GM23248 (cell line): ENCODE data around the gene EGLN1.

Experiments
- EZH2 ChIP-seq: fragments of 200-600 bp; sonication (generic); IDR thresholded peaks from 2 replicates; pipeline ENCODE4 v1.6.1; 2018; ENCODE audit warnings: antibody characterized with exemption, mild to moderate bottlenecking; ENCODE audit not compliant: insufficient read depth, poor library complexity, severe bottlenecking
- EZH2phosphoT487 ChIP-seq: fragments of 200-600 bp; sonication (generic); IDR thresholded peaks from 2 replicates; pipeline ENCODE4 v1.6.1; 2018; ENCODE audit warnings: antibody characterized with exemption, moderate library complexity, mild to moderate bottlenecking, low read depth; ENCODE audit not compliant: insufficient read depth

- TF ChIP-seq EZH2 = no peak
- no peak for TF ChIP-seq EZH2phosphoT487
Observed at GRCh38 chr1:231322880-231323530, 99.1 kb downstream of the EGLN1 start.
